ENCODE measurements around the gene FAM153A.
"Not testable (repeated sequence)": the region's sequence is repeated elsewhere in the genome, so short reads cannot be mapped to it uniquely, and the experiment has no call there.

GRCh38 chr5:177832287-177832686 lies 49.6 kb upstream of the FAM153A start:
- not testable (repeated sequence) for TF ChIP-seq CTCF (conservative IDR thresholded peaks at IDR 0.05; ENCODE audit: low read length); EZH2phosphoT487 (IDR thresholded peaks at IDR 0.05; ENCODE audit: borderline replicate concordance)
